ENCODE measurements around the gene CBLN3. TPM values are rescaled to one million over a fixed set of nuclear protein-coding genes. Genes with fewer than 3 reads are reported as not detected.

The CBLN3 gene
- total and polyA plus RNA-seq, 2 experiments from 2014 or later = 2.4 to 5.6 TPM

- Histone ChIP-seq H3K4me2 (ENCODE audit: unreplicated experiment) (no peak overlapping the region), H3K4me3 (no peak overlapping the region), H4K20me1 (ENCODE audit: insufficient read depth) (no peaks in the 10 kb centered on the region), H3K27me3 (replicated peaks; ENCODE audit: insufficient read depth) (no peaks in the 10 kb centered on the region), H3K4me1 (ENCODE audit: insufficient read depth) (0 out of 2 replicates have a peak, but pooled peaks cover 3% of the 10 kb centered on the region), H3K9ac (no peak overlapping the region), H3K36me3 (ENCODE audit: low read depth) (peaks cover 7% of the 10 kb centered on the region; the same call in 1 of the 2 replicates), H3K9me3 (ENCODE audit: low read depth) (no peaks in the 10 kb centered on the region), H2AFZ (no peak overlapping the region), H3K27ac (no peak overlapping the region), H3F3A (ENCODE audit: insufficient read depth) (peaks cover 22% of the 10 kb centered on the region), H3K79me2 (ENCODE audit: insufficient read depth) (no peaks in the 10 kb centered on the region), H3K9me2 (ENCODE audit: insufficient read depth) (no peaks in the 10 kb centered on the region)
- no peak for DNase-seq
- 84 to 85% methylated on average over 8 of the region's 8 CpGs for WGBS, 2 experiments (ENCODE audit: low coverage in 1 of 2, low lambda C conversion rate in 2 of 2, missing lambda C conversion rate in 2 of 2)
- TF ChIP-seq EZH2phosphoT487 (IDR thresholded peaks at IDR 0.05; ENCODE audit: insufficient read depth, low read depth) = no peak
- no peak for TF ChIP-seq EZH2 (IDR thresholded peaks at IDR 0.05; ENCODE audit: insufficient read depth, poor library complexity, severe bottlenecking)
- in situ Hi-C loops (cut with MboI) = no loop called here
Measured at GRCh38 chr14:24381363-24382063, 48.0 kb downstream of the CBLN3 start.

- no peak for DNase-seq
- 64 to 68% methylated on average over 15 of the region's 15 CpGs for WGBS, 2 experiments (ENCODE audit: low coverage in 1 of 2, low lambda C conversion rate in 2 of 2, missing lambda C conversion rate in 2 of 2)
- in situ Hi-C loops (cut with MboI) = no loop called here
- Histone ChIP-seq H3K4me2 (ENCODE audit: unreplicated experiment) (no peak overlapping the region), H3K27me3 (replicated peaks; ENCODE audit: insufficient read depth) (no peaks in the 10 kb centered on the region), H3K4me3 (no peak overlapping the region), H3K9me2 (ENCODE audit: insufficient read depth) (no peaks in the 10 kb centered on the region), H3K9ac (no peak overlapping the region), H3K79me2 (ENCODE audit: insufficient read depth) (no peaks in the 10 kb centered on the region), H3F3A (ENCODE audit: insufficient read depth) (peaks cover 22% of the 10 kb centered on the region), H3K27ac (no peak overlapping the region), H2AFZ (no peak overlapping the region), H3K4me1 (ENCODE audit: insufficient read depth) (0 out of 2 replicates have a peak, but pooled peaks cover 3% of the 10 kb centered on the region), H3K36me3 (ENCODE audit: low read depth) (peaks cover 8% of the 10 kb centered on the region; the same call in 1 of the 2 replicates), H3K9me3 (ENCODE audit: low read depth) (no peaks in the 10 kb centered on the region), H4K20me1 (ENCODE audit: insufficient read depth) (no peaks in the 10 kb centered on the region)
- TF ChIP-seq EZH2 (IDR thresholded peaks at IDR 0.05; ENCODE audit: insufficient read depth, poor library complexity, severe bottlenecking) = no peak
- TF ChIP-seq EZH2phosphoT487 (IDR thresholded peaks at IDR 0.05; ENCODE audit: insufficient read depth, low read depth) = no peak
Measured at GRCh38 chr14:24379907-24380730, 49.3 kb downstream of the CBLN3 start.

DNA sequence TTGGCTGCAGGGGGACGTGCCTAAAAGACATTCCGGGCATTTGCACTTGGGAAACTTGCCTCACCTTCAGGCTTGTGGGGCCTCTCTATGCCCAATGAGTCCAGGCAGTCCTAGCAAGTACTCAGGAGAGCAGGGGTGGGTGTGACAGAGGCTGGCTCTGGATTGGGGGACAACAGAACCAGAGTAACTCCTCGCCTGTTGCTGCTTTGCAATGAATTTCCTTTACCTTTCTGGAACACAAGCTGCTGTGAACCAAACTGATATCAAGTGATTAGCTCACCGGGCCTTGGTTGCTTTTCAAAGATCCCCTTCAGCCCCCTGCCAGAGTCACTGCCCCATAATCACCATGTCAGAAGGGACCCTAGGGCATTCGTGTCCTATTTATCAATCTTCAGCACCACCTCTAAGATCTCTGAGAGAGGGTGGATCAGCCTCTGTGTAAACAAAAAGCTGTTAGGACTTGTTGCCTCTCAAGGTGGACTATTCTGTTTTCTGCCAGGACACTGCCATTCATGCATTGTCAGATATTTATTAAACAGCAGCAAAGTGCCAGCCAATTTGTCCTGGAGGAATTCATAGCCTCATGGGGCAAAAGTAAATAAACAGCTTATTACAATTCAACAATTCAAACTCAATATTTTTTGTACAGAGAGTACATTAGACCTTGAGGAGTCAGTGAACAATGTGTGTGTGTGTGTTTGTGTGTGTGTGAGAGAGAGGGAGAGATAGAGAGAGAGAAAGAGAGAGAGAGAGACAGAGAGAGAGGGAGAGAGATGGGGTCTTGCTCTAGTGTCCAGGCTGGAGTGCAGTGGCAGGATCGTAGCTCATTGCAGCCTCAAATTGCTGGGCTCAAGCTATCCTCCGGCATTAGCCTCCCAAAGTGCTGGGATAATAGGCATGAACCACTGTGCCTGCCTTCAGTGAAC, 50.2 kb downstream of the CBLN3 start:
- Histone ChIP-seq H3K4me2 (ENCODE audit: unreplicated experiment) (no peak overlapping the region), H3K9me3 (ENCODE audit: low read depth) (no peaks in the 10 kb centered on the region), H3K9ac (no peak overlapping the region), H4K20me1 (ENCODE audit: insufficient read depth) (no peaks in the 10 kb centered on the region), H3K36me3 (ENCODE audit: low read depth) (peaks cover 13% of the 10 kb centered on the region; the same call in 1 of the 2 replicates), H3K4me1 (ENCODE audit: insufficient read depth) (0 out of 2 replicates have a peak, but pooled peaks cover 3% of the 10 kb centered on the region), H3F3A (ENCODE audit: insufficient read depth) (peaks cover 22% of the 10 kb centered on the region), H3K9me2 (ENCODE audit: insufficient read depth) (no peaks in the 10 kb centered on the region), H3K27me3 (replicated peaks; ENCODE audit: insufficient read depth) (no peaks in the 10 kb centered on the region), H3K27ac (no peak overlapping the region), H3K4me3 (no peak overlapping the region), H3K79me2 (ENCODE audit: insufficient read depth) (no peaks in the 10 kb centered on the region), H2AFZ (no peak overlapping the region)
- DNase-seq = no peak
- WGBS, 2 experiments (ENCODE audit: low coverage in 1 of 2, low lambda C conversion rate in 2 of 2, missing lambda C conversion rate in 2 of 2) = 63 to 68% methylated on average over 7 of the region's 7 CpGs
- in situ Hi-C loops (cut with MboI) = no loop called here
- TF ChIP-seq EZH2 (IDR thresholded peaks at IDR 0.05; ENCODE audit: insufficient read depth, poor library complexity, severe bottlenecking) (no peak), EZH2phosphoT487 (IDR thresholded peaks at IDR 0.05; ENCODE audit: insufficient read depth, low read depth) (no peak)

GRCh38 chr14:24378327-24378726, 51.1 kb downstream of the CBLN3 start:
- H3K9ac ChIP-seq = no peak overlapping the region
- H2AFZ ChIP-seq = no peak overlapping the region
- H4K20me1 ChIP-seq (ENCODE audit: insufficient read depth) = no peaks in the 10 kb centered on the region
- 43 to 56% methylated on average over 3 of the region's 3 CpGs for WGBS, 2 experiments (ENCODE audit: low coverage in 1 of 2, low lambda C conversion rate in 2 of 2, missing lambda C conversion rate in 2 of 2)
- no peak overlapping the region for H3K4me2 ChIP-seq (ENCODE audit: unreplicated experiment)
- no peaks in the 10 kb centered on the region for H3K9me3 ChIP-seq (ENCODE audit: low read depth)
- TF ChIP-seq EZH2 (IDR thresholded peaks at IDR 0.05; ENCODE audit: insufficient read depth, poor library complexity, severe bottlenecking) (no peak), EZH2phosphoT487 (IDR thresholded peaks at IDR 0.05; ENCODE audit: insufficient read depth, low read depth) (no peak)
- no peaks in the 10 kb centered on the region for H3K27me3 ChIP-seq (replicated peaks; ENCODE audit: insufficient read depth)
- no peaks in the 10 kb centered on the region for H3K9me2 ChIP-seq (ENCODE audit: insufficient read depth)
- DNase-seq = no peak
- H3K4me3 ChIP-seq = no peak overlapping the region
- no peaks in the 10 kb centered on the region for H3K79me2 ChIP-seq (ENCODE audit: insufficient read depth)
- H3K4me1 ChIP-seq (ENCODE audit: insufficient read depth) = 0 out of 2 replicates have a peak, but pooled peaks cover 3% of the 10 kb centered on the region
- no peak overlapping the region for H3K27ac ChIP-seq
- peaks cover 15% of the 10 kb centered on the region; the same call in 1 of the 2 replicates for H3K36me3 ChIP-seq (ENCODE audit: low read depth)
- in situ Hi-C loops (cut with MboI) = no loop called here
- peaks cover 22% of the 10 kb centered on the region for H3F3A ChIP-seq (ENCODE audit: insufficient read depth)

Data from GM23248 (cell line).